H9 (cell line): Measurements from ENCODE around the gene AFG1L. TPM values are rescaled to one million over a fixed set of nuclear protein-coding genes. Genes with fewer than 3 reads are reported as not detected.

Source experiments
- DNase-seq: peaks from one replicate; pipeline ENCODE4 v3.0.0-alpha.2; 2017
- H2AFZ ChIP-seq: one replicate; pipeline ENCODE4 v1.6.1; 2013; ENCODE audit warnings: mild to moderate bottlenecking, low read length, control low read depth, moderate library complexity
- H2AK5ac ChIP-seq: 2 replicates; pipeline ENCODE4 v1.6.1; 2013; ENCODE audit warnings: low read length, control low read depth, mixed read lengths; ENCODE audit not compliant: insufficient read length
- H2BK120ac ChIP-seq: one replicate; pipeline ENCODE4 v1.6.1; 2013; ENCODE audit warnings: low read depth, mild to moderate bottlenecking, low read length, control low read depth, inconsistent platforms; ENCODE audit not compliant: poor library complexity, severe bottlenecking
- H2BK12ac ChIP-seq: 2 replicates; pipeline ENCODE4 v1.6.1; 2013; ENCODE audit warnings: low read length, control low read depth, mixed read lengths, low read depth; ENCODE audit not compliant: insufficient read length
- H2BK15ac ChIP-seq: 2 replicates; pipeline ENCODE4 v1.6.1; 2013; ENCODE audit warnings: low read depth, low read length, control low read depth
- H2BK20ac ChIP-seq: one replicate; pipeline ENCODE4 v1.6.1; 2013; ENCODE audit warnings: low read depth, mild to moderate bottlenecking, low read length, control low read depth, inconsistent platforms; ENCODE audit not compliant: poor library complexity, severe bottlenecking
- H2BK5ac ChIP-seq: 2 replicates; pipeline ENCODE4 v1.6.1; 2013; ENCODE audit warnings: low read length, control low read depth, mixed read lengths; ENCODE audit not compliant: insufficient read length
- H3K14ac ChIP-seq: 2 replicates; pipeline ENCODE4 v1.6.1; 2013; ENCODE audit warnings: low read length, control low read depth; ENCODE audit not compliant: insufficient read depth
- H3K18ac ChIP-seq: 2 replicates; pipeline ENCODE4 v1.6.1; 2013; ENCODE audit warnings: low read depth, mild to moderate bottlenecking, mixed read lengths, low read length, control low read depth; ENCODE audit not compliant: insufficient read length
- H3K23ac ChIP-seq: 2 replicates; pipeline ENCODE4 v1.6.1; 2013; ENCODE audit warnings: low read length, control low read depth, mixed read lengths, low read depth; ENCODE audit not compliant: insufficient read length
- H3K23me2 ChIP-seq: 2 replicates; pipeline ENCODE4 v1.6.1; 2013; ENCODE audit warnings: low read depth, mild to moderate bottlenecking, mixed read lengths, low read length, control low read depth; ENCODE audit not compliant: insufficient read length, poor library complexity, severe bottlenecking
- H3K27ac ChIP-seq: 2 replicates; pipeline ENCODE4 v1.5.1; 2013; ENCODE audit warnings: low read length, control low read depth, mixed read lengths, low read depth; ENCODE audit not compliant: insufficient read length
- H3K27me3 ChIP-seq: 2 replicates; pipeline ENCODE4 v1.6.1; 2013; ENCODE audit warnings: low read length, control low read depth, inconsistent platforms; ENCODE audit not compliant: insufficient read depth
- H3K4ac ChIP-seq: 2 replicates; pipeline ENCODE4 v1.6.1; 2013; ENCODE audit warnings: low read depth, mild to moderate bottlenecking, control low read depth, inconsistent platforms, low read length, moderate library complexity
- H3K4me1 ChIP-seq: 2 replicates; pipeline ENCODE4 v1.6.1; 2013; ENCODE audit warnings: low read length, control low read depth, inconsistent platforms; ENCODE audit not compliant: insufficient read depth
- H3K4me2 ChIP-seq: 2 replicates; pipeline ENCODE4 v1.6.1; 2013; ENCODE audit warnings: low read length, control low read depth, mixed read lengths; ENCODE audit not compliant: insufficient read length, insufficient read depth
- H3K56ac ChIP-seq: 2 replicates; pipeline ENCODE4 v1.6.1; 2013; ENCODE audit warnings: low read depth, mild to moderate bottlenecking, mixed read lengths, low read length, control low read depth; ENCODE audit not compliant: insufficient read length
- H3K79me1 ChIP-seq: 2 replicates; pipeline ENCODE4 v1.6.1; 2013; ENCODE audit warnings: low read depth, mild to moderate bottlenecking, moderate library complexity, low read length, control low read depth, inconsistent platforms; ENCODE audit not compliant: insufficient read depth, poor library complexity, severe bottlenecking
- H3K79me2 ChIP-seq: 2 replicates; pipeline ENCODE4 v1.6.1; 2013; ENCODE audit warnings: low read length, control low read depth, inconsistent platforms; ENCODE audit not compliant: insufficient read depth
- H3K9ac ChIP-seq: 2 replicates; pipeline ENCODE4 v1.6.1; 2013; ENCODE audit warnings: low read length, control low read depth, mixed read lengths; ENCODE audit not compliant: insufficient read length; ENCODE audit errors: extremely low read depth
- H3K9me3 ChIP-seq: one replicate; pipeline ENCODE4 v1.6.1; 2013; ENCODE audit warnings: low read depth, low read length, inconsistent platforms; ENCODE audit not compliant: control insufficient read depth
- H3T11ph ChIP-seq: one replicate; pipeline ENCODE4 v1.6.1; 2013; ENCODE audit warnings: mild to moderate bottlenecking, low read length, control low read depth, inconsistent platforms
- H4K20me1 ChIP-seq: one replicate; pipeline ENCODE4 v1.6.1; 2013; ENCODE audit not compliant: control insufficient read depth, insufficient read length, insufficient read depth
- H4K5ac ChIP-seq: 2 replicates; pipeline ENCODE4 v1.6.1; 2013; ENCODE audit warnings: low read depth, mild to moderate bottlenecking, mixed read lengths, low read length, control low read depth; ENCODE audit not compliant: insufficient read length
- H4K8ac ChIP-seq: replicated peaks from 2 replicates; pipeline ENCODE4 v1.6.1; 2013; ENCODE audit warnings: low read length, control low read depth, mixed read lengths, low read depth; ENCODE audit not compliant: insufficient read length
- H4K91ac ChIP-seq: 2 replicates; pipeline ENCODE4 v1.6.1; 2013; ENCODE audit warnings: low read depth, mild to moderate bottlenecking, moderate library complexity, mixed read lengths, low read length, control low read depth; ENCODE audit not compliant: insufficient read length
- H3K27ac Mint-ChIP-seq, 3 experiments: 2 replicates in 2 of 3; 3 replicates in 1 of 3; pipeline ENCODE4 v1.8.0; 2020 to 2021; ENCODE audit warnings: mixed read lengths in 3 of 3, mild to moderate bottlenecking in 1 of 3, moderate library complexity in 1 of 3
- H3K27me3 Mint-ChIP-seq: 2 replicates; pipeline ENCODE4 v1.8.0; 2021; ENCODE audit warnings: low read depth, mild to moderate bottlenecking, moderate library complexity, mixed read lengths
- H3K36me3 Mint-ChIP-seq, 3 experiments: 2 replicates in 2 of 3; 3 replicates in 1 of 3; pipeline ENCODE4 v1.8.0; 2020 to 2021; ENCODE audit warnings: low read depth in 3 of 3, mixed read lengths in 3 of 3; ENCODE audit not compliant: insufficient read depth in 1 of 3
- H3K4me1 Mint-ChIP-seq, 2 experiments: 2 replicates each; pipeline ENCODE4 v1.8.0; 2020; ENCODE audit warnings: mixed read lengths in 2 of 2
- H3K4me3 Mint-ChIP-seq, 2 experiments: 2 replicates in 1 of 2; 3 replicates in 1 of 2; pipeline ENCODE4 v1.8.0; 2020 to 2021; ENCODE audit warnings: mild to moderate bottlenecking in 2 of 2, mixed read lengths in 2 of 2, moderate library complexity in 1 of 2
- H3K9me3 Mint-ChIP-seq, 2 experiments: 2 replicates in 1 of 2; 3 replicates in 1 of 2; pipeline ENCODE4 v1.8.0; 2020; ENCODE audit warnings: mild to moderate bottlenecking in 2 of 2, mixed read lengths in 2 of 2, moderate library complexity in 1 of 2
- whole genome bisulfite sequencing: extraction: QIAGEN DNeasy Blood & Tissue Kit; methylation state at CpG from one replicate; pipeline ENCODE4 v1.1.7; 2013; ENCODE audit warnings: missing lambda C conversion rate, low lambda C conversion rate, mixed read lengths; ENCODE audit not compliant: insufficient read length; ENCODE audit errors: extremely low coverage; 5-methylcytosine and 5-hydroxymethylcytosine counted together
- total RNA-seq: library from RNA; stranded (reverse); gene quantifications from 2 replicates; pipeline ENCODE4 v1.2.1, GENCODE V29; 2021
- TF ChIP-seq, protein P1 (sequence below): fragments of 200-600 bp; sonication (generic); conservative IDR thresholded peaks from 3 replicates; pipeline ENCODE4 v1.8.0; 2021; ENCODE audit warnings: antibody characterized with exemption, mild to moderate bottlenecking

AFG1L gene
- total RNA-seq, 1 experiment from 2014 or later, result 4.7 TPM

DNA sequence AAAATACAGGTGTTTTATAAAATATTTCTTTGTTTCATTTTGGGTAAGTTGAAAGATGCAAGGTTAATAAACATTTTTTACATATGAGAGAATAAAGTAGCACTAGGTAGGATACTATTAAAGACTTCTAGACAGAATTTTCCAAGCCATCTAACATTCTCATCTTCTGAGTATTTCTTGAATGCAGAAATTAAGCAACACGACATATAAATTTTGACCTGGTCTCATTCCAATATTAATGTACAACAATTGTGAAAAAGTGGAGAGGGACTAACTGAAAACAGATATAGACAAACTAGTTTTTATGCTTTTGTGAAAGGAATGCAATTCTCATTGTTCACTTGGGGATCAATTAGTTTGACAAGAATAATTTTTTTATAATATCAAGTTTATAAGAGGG, 254.4 kb downstream of the AFG1L start:
- TF ChIP-seq, protein P1, sequence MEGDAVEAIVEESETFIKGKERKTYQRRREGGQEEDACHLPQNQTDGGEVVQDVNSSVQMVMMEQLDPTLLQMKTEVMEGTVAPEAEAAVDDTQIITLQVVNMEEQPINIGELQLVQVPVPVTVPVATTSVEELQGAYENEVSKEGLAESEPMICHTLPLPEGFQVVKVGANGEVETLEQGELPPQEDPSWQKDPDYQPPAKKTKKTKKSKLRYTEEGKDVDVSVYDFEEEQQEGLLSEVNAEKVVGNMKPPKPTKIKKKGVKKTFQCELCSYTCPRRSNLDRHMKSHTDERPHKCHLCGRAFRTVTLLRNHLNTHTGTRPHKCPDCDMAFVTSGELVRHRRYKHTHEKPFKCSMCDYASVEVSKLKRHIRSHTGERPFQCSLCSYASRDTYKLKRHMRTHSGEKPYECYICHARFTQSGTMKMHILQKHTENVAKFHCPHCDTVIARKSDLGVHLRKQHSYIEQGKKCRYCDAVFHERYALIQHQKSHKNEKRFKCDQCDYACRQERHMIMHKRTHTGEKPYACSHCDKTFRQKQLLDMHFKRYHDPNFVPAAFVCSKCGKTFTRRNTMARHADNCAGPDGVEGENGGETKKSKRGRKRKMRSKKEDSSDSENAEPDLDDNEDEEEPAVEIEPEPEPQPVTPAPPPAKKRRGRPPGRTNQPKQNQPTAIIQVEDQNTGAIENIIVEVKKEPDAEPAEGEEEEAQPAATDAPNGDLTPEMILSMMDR, result no peak
- no peaks in the 10 kb centered on the region for H3K9me3 Mint-ChIP-seq
- Histone ChIP-seq H2AFZ (no peak overlapping the region), H3K79me1 (no peaks in the 10 kb centered on the region), H2AK5ac (no peak overlapping the region), H4K20me1 (no peaks in the 10 kb centered on the region), H3K4ac (no peak overlapping the region), H4K5ac (no peak overlapping the region), H3K9ac (no peak overlapping the region), H2BK120ac (no peak overlapping the region), H3K56ac (no peak overlapping the region), H3K18ac (no peak overlapping the region), H2BK5ac (no peak overlapping the region), H3K14ac (no peak overlapping the region), H3K9me3 (no peaks in the 10 kb centered on the region), H2BK20ac (no peak overlapping the region), H3K79me2 (no peaks in the 10 kb centered on the region), H2BK12ac (no peak overlapping the region), H3K27ac (no peak overlapping the region), H3K27me3 (no peaks in the 10 kb centered on the region), H3K23ac (no peak overlapping the region), H3K4me1 (peaks cover 2% of the 10 kb centered on the region; the same call in 1 of the 2 replicates), H2BK15ac (no peak overlapping the region), H4K8ac (no peak overlapping the region), H3K4me2 (no peak overlapping the region), H3K23me2 (no peaks in the 10 kb centered on the region), H4K91ac (no peak overlapping the region), H3T11ph (no peak overlapping the region)
- no peak overlapping the region for H3K4me3 Mint-ChIP-seq
- DNase-seq, result no peak
- no peak overlapping the region for H3K27ac Mint-ChIP-seq
- H3K4me1 Mint-ChIP-seq, result peaks cover 5 to 6% of the 10 kb centered on the region in 2 experiments; a peak in 3 of 4 replicates
- no CpG with 5 or more reads among the region's 1 CpG for WGBS
- H3K36me3 Mint-ChIP-seq, result no peaks in the 10 kb centered on the region
- H3K27me3 Mint-ChIP-seq, result peaks cover 10% of the 10 kb centered on the region
